Neutrophil (primary cell): Measurements from ENCODE around the gene PTGES3L.

ENCODE experiments used
- H3K27ac ChIP-seq: fragments of 200-600 bp; sonication (generic); 2 replicates; pipeline ENCODE4 v1.5.1; 2016; ENCODE audit warnings: mild to moderate bottlenecking, moderate library complexity
- H3K27me3 ChIP-seq: fragments of 200-600 bp; sonication (generic); 2 replicates; pipeline ENCODE4 v1.6.0; 2016; ENCODE audit warnings: mild to moderate bottlenecking
- H3K36me3 ChIP-seq: fragments of 200-600 bp; sonication (generic); 2 replicates; pipeline ENCODE4 v1.5.1; 2017
- H3K4me1 ChIP-seq, 2 experiments: fragments of 200-600 bp in 1 of 2; sonication (generic) in 1 of 2; 1 replicate in 1 of 2; 2 replicates in 1 of 2; pipeline versions ENCODE4 v1.5.1 to v1.6.1; 2013 to 2016; ENCODE audit warnings: low read depth in 1 of 2, low read length in 1 of 2, mild to moderate bottlenecking in 1 of 2, moderate library complexity in 1 of 2; ENCODE audit not compliant: control insufficient read depth in 1 of 2, insufficient read depth in 1 of 2
- H3K4me3 ChIP-seq, 2 experiments: fragments of 200-600 bp in 1 of 2; sonication (generic) in 1 of 2; 1 replicate in 1 of 2; 2 replicates in 1 of 2; pipeline ENCODE4 v1.5.1; 2013 to 2016; ENCODE audit warnings: low read depth in 1 of 2, low read length in 1 of 2, mild to moderate bottlenecking in 1 of 2, moderate library complexity in 1 of 2
- H3K9me3 ChIP-seq: fragments of 200-600 bp; sonication (generic); 2 replicates; pipeline ENCODE4 v1.5.1; 2016
- TF ChIP-seq, protein P1 (sequence below): fragments of 200-600 bp; sonication (generic); IDR thresholded peaks from 2 replicates; pipeline ENCODE4 v1.5.1; 2016; ENCODE audit warnings: antibody characterized with exemption

Gene PTGES3L

DNA sequence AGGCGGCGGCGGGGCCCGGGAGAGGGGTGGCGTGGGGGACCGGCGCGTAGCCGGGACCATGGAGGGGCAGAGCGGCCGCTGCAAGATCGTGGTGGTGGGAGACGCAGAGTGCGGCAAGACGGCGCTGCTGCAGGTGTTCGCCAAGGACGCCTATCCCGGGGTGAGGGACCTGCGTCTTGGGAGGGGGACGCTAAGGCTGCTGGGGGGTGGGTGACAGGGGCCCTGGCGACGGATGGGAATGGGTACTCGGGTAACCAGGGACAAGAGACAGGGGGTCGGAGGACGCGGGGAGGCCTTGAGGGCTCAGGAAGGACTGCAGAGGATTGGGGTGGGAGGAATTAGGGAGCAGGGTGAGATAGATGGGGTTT lies 45.4 kb upstream of the PTGES3L start:
- Histone ChIP-seq H3K4me1 (peaks cover 34 to 36% of the 10 kb centered on the region in 2 experiments), H3K36me3 (no peaks in the 10 kb centered on the region), H3K27ac (no peak overlapping the region), H3K9me3 (no peaks in the 10 kb centered on the region), H3K27me3 (peaks cover 28% of the 10 kb centered on the region), H3K4me3 (peak overlapping the region in 1 of 2 experiments; percentile 63)
- TF ChIP-seq, protein P1, sequence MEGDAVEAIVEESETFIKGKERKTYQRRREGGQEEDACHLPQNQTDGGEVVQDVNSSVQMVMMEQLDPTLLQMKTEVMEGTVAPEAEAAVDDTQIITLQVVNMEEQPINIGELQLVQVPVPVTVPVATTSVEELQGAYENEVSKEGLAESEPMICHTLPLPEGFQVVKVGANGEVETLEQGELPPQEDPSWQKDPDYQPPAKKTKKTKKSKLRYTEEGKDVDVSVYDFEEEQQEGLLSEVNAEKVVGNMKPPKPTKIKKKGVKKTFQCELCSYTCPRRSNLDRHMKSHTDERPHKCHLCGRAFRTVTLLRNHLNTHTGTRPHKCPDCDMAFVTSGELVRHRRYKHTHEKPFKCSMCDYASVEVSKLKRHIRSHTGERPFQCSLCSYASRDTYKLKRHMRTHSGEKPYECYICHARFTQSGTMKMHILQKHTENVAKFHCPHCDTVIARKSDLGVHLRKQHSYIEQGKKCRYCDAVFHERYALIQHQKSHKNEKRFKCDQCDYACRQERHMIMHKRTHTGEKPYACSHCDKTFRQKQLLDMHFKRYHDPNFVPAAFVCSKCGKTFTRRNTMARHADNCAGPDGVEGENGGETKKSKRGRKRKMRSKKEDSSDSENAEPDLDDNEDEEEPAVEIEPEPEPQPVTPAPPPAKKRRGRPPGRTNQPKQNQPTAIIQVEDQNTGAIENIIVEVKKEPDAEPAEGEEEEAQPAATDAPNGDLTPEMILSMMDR, result no peak

DNA sequence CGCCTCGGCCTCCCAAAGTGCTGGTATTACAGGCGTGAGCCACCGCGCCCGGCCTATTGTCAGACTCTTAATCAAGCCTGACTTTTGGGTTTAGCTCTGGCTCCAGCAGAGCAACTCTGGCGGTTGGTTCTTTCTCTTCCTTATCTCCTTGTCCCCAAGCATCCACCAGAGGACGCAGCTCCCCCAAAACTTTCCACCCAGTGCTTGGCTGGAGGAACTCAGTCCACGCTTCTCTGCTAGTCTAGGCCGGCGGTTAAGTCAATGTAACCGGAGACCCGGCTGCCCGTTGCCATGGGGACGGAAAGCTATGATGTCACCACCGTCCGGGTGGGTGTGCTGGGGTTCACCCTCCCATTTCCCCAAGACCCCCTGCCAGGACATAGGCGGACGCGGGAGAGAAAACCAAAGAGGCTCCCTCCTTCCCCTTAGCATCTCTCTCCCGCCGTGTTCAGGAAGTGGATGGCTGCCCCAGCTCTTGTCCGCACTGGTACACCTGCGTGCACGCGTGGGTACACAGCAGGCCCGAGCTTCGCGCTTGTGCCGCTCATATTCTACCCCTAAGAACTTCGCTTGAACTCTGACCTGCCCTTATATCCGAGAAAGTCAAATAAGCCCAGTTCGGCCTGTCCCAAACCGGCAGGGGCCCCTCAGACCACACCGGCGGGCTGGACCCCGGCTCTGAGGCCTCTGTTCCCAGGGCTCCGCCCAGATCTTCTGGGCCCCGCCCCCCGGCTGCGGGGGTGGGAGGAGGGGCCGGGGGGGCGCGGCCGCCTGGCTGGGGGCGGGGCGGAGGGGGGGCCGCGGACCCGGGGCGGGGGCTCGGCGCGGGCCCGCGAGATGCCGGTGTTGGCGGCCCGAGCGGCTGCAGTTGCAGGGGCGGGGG lies 44.8 kb upstream of the PTGES3L start, which contains the start of gene RND2:
Gene RND2, plus strand, starts transcription at position 825 of the 883 bp plus-strand sequence. CDS start 117 bp downstream, outside the sequence.
- TF ChIP-seq, protein P1, result peak; percentile 14
- H3K4me1 ChIP-seq, result peaks cover 40 to 42% of the 10 kb centered on the region in 2 experiments
- no peaks in the 10 kb centered on the region for H3K9me3 ChIP-seq
- peaks cover 28% of the 10 kb centered on the region for H3K27me3 ChIP-seq
- H3K36me3 ChIP-seq, result no peaks in the 10 kb centered on the region
- peak within 1 kb of the TSS; percentile 59 for H3K27ac ChIP-seq
- peak within 1 kb of the TSS; percentile 63 for H3K4me3 ChIP-seq

DNA sequence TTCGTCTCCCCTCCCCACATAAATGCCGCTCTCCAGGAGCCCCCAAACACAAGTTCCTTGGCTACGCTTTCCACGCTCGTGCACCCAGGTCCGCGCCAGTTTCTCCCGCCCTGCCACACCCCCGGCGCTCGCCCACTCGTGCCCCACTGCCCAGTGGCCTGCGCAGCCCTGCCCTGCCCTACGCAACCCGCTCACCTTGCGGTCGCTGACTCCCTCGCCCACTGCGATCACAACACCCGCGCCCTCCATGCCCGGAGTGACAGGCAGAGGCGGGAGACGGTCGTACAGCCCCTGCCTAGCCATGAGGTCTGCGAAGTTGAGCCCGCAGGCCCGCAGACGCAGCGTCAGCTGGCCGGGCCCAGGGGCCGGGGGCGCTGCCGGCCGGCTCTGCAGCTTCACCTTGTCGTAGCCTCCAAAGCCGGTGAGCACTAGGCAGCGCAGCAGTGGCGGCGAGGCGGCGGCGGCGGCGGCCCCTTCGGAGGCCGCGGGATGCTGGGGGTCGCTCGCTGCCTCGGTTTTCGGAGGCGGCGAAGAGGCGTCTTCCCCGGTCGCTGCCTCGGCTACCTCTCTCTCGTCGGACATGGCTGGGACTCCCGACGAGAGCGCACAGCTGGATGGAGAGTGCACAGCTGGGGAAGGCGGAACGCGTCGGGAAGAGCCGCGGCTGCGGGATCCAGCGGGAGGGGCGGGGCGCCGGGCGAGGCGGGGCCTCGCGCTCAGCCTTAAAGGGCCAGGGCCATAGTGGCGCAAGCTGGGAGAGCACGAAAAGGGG lies 42.0 kb upstream of the PTGES3L start, which contains the start of gene VAT1:
Gene VAT1, minus strand, starts transcription at position 645 of the 772 bp plus-strand sequence. Its CDS starts 63 bp downstream, at position 582.
- peak within 1 kb of the TSS; percentile 69 for H3K27ac ChIP-seq
- peaks cover 60 to 61% of the 10 kb centered on the region in 2 experiments for H3K4me1 ChIP-seq
- peaks cover 28% of the 10 kb centered on the region for H3K27me3 ChIP-seq

DNA sequence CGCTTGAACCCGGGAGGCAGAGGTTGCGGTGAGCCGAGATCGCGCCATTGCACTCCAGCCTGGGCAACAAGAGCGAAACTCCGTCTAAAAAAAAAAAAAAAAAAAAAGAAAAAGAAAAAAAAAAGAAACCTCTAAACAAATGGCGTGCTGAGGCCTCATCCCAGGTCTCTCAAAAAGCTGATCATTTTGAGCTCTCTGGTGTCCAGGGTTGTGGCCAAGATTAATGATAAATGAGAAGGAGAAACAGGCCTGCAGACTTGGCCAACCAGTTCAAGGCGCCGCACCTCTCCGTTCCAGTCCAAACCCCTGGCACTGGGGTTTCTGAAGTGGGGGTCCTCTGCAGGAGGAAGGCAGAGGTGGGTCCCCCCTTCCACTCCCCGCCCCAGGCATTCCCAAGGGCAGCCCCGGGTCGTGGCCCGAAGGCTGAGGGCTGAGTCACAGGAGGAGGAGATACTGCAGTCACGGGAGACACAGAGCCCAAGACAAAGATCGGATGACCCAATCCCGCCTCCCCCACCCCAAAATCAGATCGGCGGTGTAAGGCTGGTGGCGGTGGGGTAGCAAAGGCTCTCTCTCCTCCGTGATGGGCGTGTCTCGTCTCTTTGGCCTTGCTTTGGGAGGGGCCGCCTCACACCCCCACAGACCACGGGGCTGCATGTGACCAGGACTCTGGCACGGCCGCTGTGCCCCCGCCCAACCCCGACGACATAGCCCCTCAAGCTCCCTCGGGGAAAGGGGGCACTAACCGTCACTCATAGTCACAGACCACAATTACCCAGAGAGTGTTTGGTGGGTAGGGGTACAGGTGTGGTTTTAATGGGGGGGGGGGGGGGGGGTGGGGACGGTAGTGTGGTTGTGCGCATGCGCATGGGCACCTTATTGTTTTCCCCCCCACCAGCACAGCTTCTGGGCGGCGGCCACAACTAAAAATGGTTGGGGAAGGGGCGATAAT lies 41.2 kb upstream of the PTGES3L start:
- Histone ChIP-seq H3K36me3 (peaks cover 7% of the 10 kb centered on the region), H3K4me3 (peak overlapping the region; percentile 92), H3K27ac (peak overlapping the region; percentile 69), H3K4me1 (peaks cover 61% of the 10 kb centered on the region in 2 experiments), H3K27me3 (peaks cover 21% of the 10 kb centered on the region), H3K9me3 (no peaks in the 10 kb centered on the region)
- TF ChIP-seq, protein P1, result no peak

More for the DNA sequence above, 42.0 kb upstream of the PTGES3L start, which contains the start of gene VAT1:
- H3K9me3 ChIP-seq, result no peaks in the 10 kb centered on the region
- peak within 1 kb of the TSS; percentile 92 for H3K4me3 ChIP-seq
- TF ChIP-seq, protein P1, result no peak
- H3K36me3 ChIP-seq, result no peaks in the 10 kb centered on the region
